ENCODE results near the gene TPMT. TPM values are rescaled to one million over a fixed set of nuclear protein-coding genes. Genes with fewer than 3 reads are reported as not detected.

The TPMT gene
- total and polyA plus RNA-seq, 4 donors: 10.3 to 28.6 (median 25.7) TPM

- TF ChIP-seq JUND (IDR thresholded peaks at IDR 0.05): no peak
- TF ChIP-seq GABPA (IDR thresholded peaks at IDR 0.05 in 1 of 2, conservative IDR thresholded peaks at IDR 0.05 in 1 of 2): no peak
- no peak for TF ChIP-seq NR2F2 (IDR thresholded peaks at IDR 0.05)
- TF ChIP-seq EGR1 (IDR thresholded peaks at IDR 0.05; ENCODE audit: low read depth in 2 of 2): no peak
- no peak for TF ChIP-seq ATF3 (IDR thresholded peaks at IDR 0.05)
- no peak for TF ChIP-seq FOXA2 (IDR thresholded peaks at IDR 0.05)
- TF ChIP-seq RAD21 (IDR thresholded peaks at IDR 0.05): no peak
- TF ChIP-seq YY1 (IDR thresholded peaks at IDR 0.05): no peak
- no peak for TF ChIP-seq REST (IDR thresholded peaks at IDR 0.05)
- no peak for TF ChIP-seq FOXA1 (IDR thresholded peaks at IDR 0.05)
- TF ChIP-seq HNF4G (IDR thresholded peaks at IDR 0.05): no peak
- TF ChIP-seq CTCF (IDR thresholded peaks at IDR 0.05; ENCODE audit: low read depth, low read length, missing input control): no peak
- no peak for TF ChIP-seq SP1 (IDR thresholded peaks at IDR 0.05)
- TF ChIP-seq ZBTB33 (IDR thresholded peaks at IDR 0.05): no peak
- no peak for TF ChIP-seq TAF1 (conservative IDR thresholded peaks at IDR 0.05)
- TF ChIP-seq HNF4A (conservative IDR thresholded peaks at IDR 0.05): no peak
- no peak for TF ChIP-seq MAX (IDR thresholded peaks at IDR 0.05)
- TF ChIP-seq RXRA (IDR thresholded peaks at IDR 0.05): no peak
- Histone ChIP-seq H3K4me1 (ENCODE audit: control insufficient read depth in 4 of 4, insufficient read depth in 4 of 4, low read length in 3 of 4) (no peaks in the 10 kb centered on the region), H3K9ac (ENCODE audit: low read depth in 1 of 2, low read length in 2 of 2) (no peak overlapping the region), H3K9me3 (ENCODE audit: control insufficient read depth in 4 of 4, low read length in 3 of 4) (no peaks in the 10 kb centered on the region), H3K4me3 (ENCODE audit: low read depth in 1 of 3, low read length in 3 of 3) (no peak overlapping the region), H3K36me3 (ENCODE audit: control insufficient read depth in 4 of 4, insufficient read depth in 3 of 4, low read depth in 1 of 4, low read length in 3 of 4) (peaks cover 4 to 33% (median 14%) of the 10 kb centered on the region in 4 donors), H3K27me3 (ENCODE audit: control insufficient read depth in 4 of 4, insufficient read depth in 4 of 4, low read length in 3 of 4) (no peaks in the 10 kb centered on the region), H3K27ac (ENCODE audit: low read depth in 1 of 2, low read length in 2 of 2) (no peak overlapping the region)
- no peak for DNase-seq (ENCODE audit: low spot score)
- 98% methylated on average over 3 of the region's 3 CpGs for WGBS
Observed at GRCh38 chr6:18168264-18168663, 13.4 kb upstream of the TPMT start.

Data from liver (tissue), 9 donors.